Cardiac fibroblast (primary cell): ENCODE data around the gene STK17A.

ENCODE experiments used
- DNase-seq, 2 donors: peaks; one replicate each; pipeline versions ENCODE4 v3.0.0 to v3.0.0-alpha.2; 2010; ENCODE audit warnings: low read depth in 2 of 2
- H3K4me3 ChIP-seq, 2 donors: replicated peaks in 1 of 2; 1 replicate in 1 of 2; 2 replicates in 1 of 2; pipeline ENCODE4 v1.5.1; 2011; ENCODE audit warnings: low read depth in 2 of 2, low read length in 2 of 2, mild to moderate bottlenecking in 2 of 2, moderate library complexity in 1 of 2
- TF ChIP-seq, protein P1 (sequence below): IDR thresholded peaks from one replicate; pipeline ENCODE4 v1.5.1; 2011; ENCODE audit warnings: low read depth, mild to moderate bottlenecking, low read length, inconsistent platforms

Gene STK17A

DNA sequence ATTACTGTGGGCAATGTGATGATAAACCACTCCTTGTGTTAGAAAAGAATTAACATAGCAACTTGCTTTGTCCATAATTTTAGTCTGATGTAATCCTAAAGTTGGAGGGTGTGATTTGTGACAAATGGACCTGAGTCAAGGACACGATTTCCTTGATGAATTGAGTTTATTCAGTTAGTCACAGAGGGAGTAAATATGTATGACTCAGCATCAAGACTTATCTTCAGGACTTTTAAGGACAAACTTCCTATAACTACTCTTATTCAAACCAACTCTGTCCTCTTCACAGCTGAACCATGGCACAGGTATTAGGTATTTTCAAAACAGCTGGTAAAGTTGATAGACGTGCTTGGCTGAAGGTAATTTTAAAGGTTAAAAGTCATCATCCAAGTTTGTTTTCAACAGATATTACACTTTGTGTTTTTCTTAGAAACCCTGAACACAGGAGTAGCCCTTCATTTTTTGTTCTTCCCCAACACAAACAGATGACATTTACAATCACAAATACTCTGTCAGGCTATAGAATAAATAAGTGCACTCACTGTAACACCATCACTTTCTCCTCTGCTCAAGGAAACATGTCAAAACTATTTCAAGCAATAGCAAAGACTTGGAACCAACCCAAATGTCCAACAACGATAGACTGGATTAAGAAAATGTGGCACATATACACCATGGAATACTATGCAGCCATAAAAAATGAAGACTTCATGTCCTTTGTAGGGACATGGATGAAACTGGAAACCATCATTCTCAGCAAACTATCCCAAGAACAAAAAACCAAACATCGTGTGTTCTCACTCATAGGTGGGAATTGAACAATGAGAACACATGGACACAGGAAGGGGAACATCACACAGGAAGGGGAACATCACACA is 91.9 kb downstream of the STK17A start:
- peak; percentile 69 to 92 for DNase-seq
- H3K4me3 ChIP-seq = no peak overlapping the region
- TF ChIP-seq, protein P1, sequence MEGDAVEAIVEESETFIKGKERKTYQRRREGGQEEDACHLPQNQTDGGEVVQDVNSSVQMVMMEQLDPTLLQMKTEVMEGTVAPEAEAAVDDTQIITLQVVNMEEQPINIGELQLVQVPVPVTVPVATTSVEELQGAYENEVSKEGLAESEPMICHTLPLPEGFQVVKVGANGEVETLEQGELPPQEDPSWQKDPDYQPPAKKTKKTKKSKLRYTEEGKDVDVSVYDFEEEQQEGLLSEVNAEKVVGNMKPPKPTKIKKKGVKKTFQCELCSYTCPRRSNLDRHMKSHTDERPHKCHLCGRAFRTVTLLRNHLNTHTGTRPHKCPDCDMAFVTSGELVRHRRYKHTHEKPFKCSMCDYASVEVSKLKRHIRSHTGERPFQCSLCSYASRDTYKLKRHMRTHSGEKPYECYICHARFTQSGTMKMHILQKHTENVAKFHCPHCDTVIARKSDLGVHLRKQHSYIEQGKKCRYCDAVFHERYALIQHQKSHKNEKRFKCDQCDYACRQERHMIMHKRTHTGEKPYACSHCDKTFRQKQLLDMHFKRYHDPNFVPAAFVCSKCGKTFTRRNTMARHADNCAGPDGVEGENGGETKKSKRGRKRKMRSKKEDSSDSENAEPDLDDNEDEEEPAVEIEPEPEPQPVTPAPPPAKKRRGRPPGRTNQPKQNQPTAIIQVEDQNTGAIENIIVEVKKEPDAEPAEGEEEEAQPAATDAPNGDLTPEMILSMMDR = no peak
